ENCODE results near the gene OMP.

DNA sequence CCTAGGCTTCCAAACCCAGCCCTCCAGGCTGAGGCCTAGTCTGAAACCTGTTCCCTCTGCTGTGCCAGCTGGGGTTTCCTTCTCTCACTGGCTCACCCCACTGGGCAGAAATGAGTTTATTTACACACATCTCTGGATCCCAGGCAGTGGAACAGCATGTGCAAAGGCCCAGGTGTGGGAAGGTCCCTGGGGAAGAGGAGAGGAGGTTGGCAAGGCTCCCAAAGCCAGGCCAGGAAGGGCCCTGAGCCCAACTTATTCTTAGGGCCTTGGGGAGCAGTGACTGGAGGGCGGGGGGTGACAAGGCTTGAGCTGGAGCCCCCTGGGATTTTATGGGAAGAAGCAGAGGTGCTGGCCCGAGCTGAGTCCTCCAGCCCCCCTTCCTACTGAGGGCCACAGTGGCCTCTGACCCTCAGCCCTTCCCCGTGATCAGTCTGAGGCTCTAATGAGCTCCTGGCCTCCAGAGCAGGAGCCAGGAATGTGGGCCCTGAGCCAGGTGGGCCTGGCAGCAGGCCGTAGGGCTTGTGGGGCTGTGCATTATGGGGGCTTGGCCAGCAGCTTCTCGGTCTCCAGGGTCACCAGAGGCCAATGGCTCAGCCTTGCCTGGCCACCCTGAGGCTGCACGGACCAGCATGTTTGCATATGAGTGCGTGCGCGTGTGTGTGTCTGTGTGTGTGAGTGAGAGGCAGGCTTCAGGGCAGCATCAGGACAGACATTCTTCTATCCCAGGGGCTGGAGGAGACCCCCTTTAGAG lies 28.3 kb downstream of the OMP start:
- TF ChIP-seq, protein P1, sequence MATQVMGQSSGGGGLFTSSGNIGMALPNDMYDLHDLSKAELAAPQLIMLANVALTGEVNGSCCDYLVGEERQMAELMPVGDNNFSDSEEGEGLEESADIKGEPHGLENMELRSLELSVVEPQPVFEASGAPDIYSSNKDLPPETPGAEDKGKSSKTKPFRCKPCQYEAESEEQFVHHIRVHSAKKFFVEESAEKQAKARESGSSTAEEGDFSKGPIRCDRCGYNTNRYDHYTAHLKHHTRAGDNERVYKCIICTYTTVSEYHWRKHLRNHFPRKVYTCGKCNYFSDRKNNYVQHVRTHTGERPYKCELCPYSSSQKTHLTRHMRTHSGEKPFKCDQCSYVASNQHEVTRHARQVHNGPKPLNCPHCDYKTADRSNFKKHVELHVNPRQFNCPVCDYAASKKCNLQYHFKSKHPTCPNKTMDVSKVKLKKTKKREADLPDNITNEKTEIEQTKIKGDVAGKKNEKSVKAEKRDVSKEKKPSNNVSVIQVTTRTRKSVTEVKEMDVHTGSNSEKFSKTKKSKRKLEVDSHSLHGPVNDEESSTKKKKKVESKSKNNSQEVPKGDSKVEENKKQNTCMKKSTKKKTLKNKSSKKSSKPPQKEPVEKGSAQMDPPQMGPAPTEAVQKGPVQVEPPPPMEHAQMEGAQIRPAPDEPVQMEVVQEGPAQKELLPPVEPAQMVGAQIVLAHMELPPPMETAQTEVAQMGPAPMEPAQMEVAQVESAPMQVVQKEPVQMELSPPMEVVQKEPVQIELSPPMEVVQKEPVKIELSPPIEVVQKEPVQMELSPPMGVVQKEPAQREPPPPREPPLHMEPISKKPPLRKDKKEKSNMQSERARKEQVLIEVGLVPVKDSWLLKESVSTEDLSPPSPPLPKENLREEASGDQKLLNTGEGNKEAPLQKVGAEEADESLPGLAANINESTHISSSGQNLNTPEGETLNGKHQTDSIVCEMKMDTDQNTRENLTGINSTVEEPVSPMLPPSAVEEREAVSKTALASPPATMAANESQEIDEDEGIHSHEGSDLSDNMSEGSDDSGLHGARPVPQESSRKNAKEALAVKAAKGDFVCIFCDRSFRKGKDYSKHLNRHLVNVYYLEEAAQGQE (IDR thresholded peaks at IDR 0.05; ENCODE audit: low read depth): no peak
- TF ChIP-seq YY1 (IDR thresholded peaks at IDR 0.05; ENCODE audit: low read depth): no peak
- no peak for TF ChIP-seq FOXM1 (IDR thresholded peaks at IDR 0.05; ENCODE audit: borderline replicate concordance, low read depth)
- no peak for TF ChIP-seq RAD21 (IDR thresholded peaks at IDR 0.05; ENCODE audit: low read depth)
- no peak for TF ChIP-seq EGR1 (IDR thresholded peaks at IDR 0.05)
- TF ChIP-seq CEBPB (IDR thresholded peaks at IDR 0.05): no peak
- TF ChIP-seq, protein P2, sequence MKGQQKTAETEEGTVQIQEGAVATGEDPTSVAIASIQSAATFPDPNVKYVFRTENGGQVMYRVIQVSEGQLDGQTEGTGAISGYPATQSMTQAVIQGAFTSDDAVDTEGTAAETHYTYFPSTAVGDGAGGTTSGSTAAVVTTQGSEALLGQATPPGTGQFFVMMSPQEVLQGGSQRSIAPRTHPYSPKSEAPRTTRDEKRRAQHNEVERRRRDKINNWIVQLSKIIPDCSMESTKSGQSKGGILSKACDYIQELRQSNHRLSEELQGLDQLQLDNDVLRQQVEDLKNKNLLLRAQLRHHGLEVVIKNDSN (IDR thresholded peaks at IDR 0.05): no peak
- TF ChIP-seq EP300 (IDR thresholded peaks at IDR 0.05; ENCODE audit: borderline replicate concordance): no peak; the same call in 1 of the 2 replicates
- TF ChIP-seq, protein P3, sequence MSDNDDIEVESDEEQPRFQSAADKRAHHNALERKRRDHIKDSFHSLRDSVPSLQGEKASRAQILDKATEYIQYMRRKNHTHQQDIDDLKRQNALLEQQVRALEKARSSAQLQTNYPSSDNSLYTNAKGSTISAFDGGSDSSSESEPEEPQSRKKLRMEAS (IDR thresholded peaks at IDR 0.05): no peak
- TF ChIP-seq TAF1 (IDR thresholded peaks at IDR 0.05; ENCODE audit: low read depth): no peak
- no peak for TF ChIP-seq CREB1 (IDR thresholded peaks at IDR 0.05; ENCODE audit: low read depth)
- TF ChIP-seq TEAD4 (IDR thresholded peaks at IDR 0.05): peak; percentile 84

Measured in Ishikawa (cell line).